ENCODE results near the gene WDR44.

Gene WDR44

GRCh38 chrX:118455013-118455412 lies 109.1 kb downstream of the WDR44 start:
- Histone ChIP-seq H3K9me2 (replicated peaks; ENCODE audit: insufficient read depth, low read length) (no peaks in the 10 kb centered on the region), H3K27me3 (replicated peaks; ENCODE audit: insufficient read depth, low read length) (no peaks in the 10 kb centered on the region), H3F3A (ENCODE audit: insufficient read depth, low read length) (no peaks in the 10 kb centered on the region), H3K9ac (ENCODE audit: low read length) (no peak overlapping the region), H3K4me2 (ENCODE audit: low read depth, low read length) (no peak overlapping the region), H3K27ac (ENCODE audit: low read length) (no peak overlapping the region), H3K4me3 (ENCODE audit: low read length) (no peak overlapping the region), H2AFZ (ENCODE audit: low read length) (no peak overlapping the region), H3K36me3 (replicated peaks; ENCODE audit: insufficient read depth, low read length) (no peaks in the 10 kb centered on the region), H3K4me1 (ENCODE audit: low read length) (no peaks in the 10 kb centered on the region), H3K79me2 (ENCODE audit: low read length) (no peaks in the 10 kb centered on the region), H3K9me3 (replicated peaks; ENCODE audit: insufficient read depth, low read length) (no peaks in the 10 kb centered on the region), H4K20me1 (ENCODE audit: insufficient read depth, low read length) (no peaks in the 10 kb centered on the region)
- no peak for DNase-seq
- TF ChIP-seq CTCF (IDR thresholded peaks at IDR 0.05; ENCODE audit: low read length) (no peak), EZH2 (optimal IDR thresholded peaks at IDR 0.05; ENCODE audit: low read depth, low read length) (no peak), EZH2phosphoT487 (IDR thresholded peaks at IDR 0.05; ENCODE audit: low read length) (no peak)

GRCh38 chrX:118459494-118459893 lies 113.6 kb downstream of the WDR44 start:
- no peaks in the 10 kb centered on the region for H3K9me3 ChIP-seq (replicated peaks; ENCODE audit: insufficient read depth, low read length)
- H2AFZ ChIP-seq (ENCODE audit: low read length): no peak overlapping the region
- no peaks in the 10 kb centered on the region for H3K9me2 ChIP-seq (replicated peaks; ENCODE audit: insufficient read depth, low read length)
- no peak overlapping the region for H3K9ac ChIP-seq (ENCODE audit: low read length)
- no peaks in the 10 kb centered on the region for H3K79me2 ChIP-seq (ENCODE audit: low read length)
- no peak overlapping the region for H3K4me3 ChIP-seq (ENCODE audit: low read length)
- no peaks in the 10 kb centered on the region for H3K36me3 ChIP-seq (replicated peaks; ENCODE audit: insufficient read depth, low read length)
- no peaks in the 10 kb centered on the region for H3K4me1 ChIP-seq (ENCODE audit: low read length)
- peak; percentile 46 for DNase-seq
- no peak overlapping the region for H3K4me2 ChIP-seq (ENCODE audit: low read depth, low read length)
- no peak for TF ChIP-seq EZH2phosphoT487 (IDR thresholded peaks at IDR 0.05; ENCODE audit: low read length)
- peak; percentile 50 for TF ChIP-seq CTCF (IDR thresholded peaks at IDR 0.05; ENCODE audit: low read length)
- no peak for TF ChIP-seq EZH2 (optimal IDR thresholded peaks at IDR 0.05; ENCODE audit: low read depth, low read length)
- H3K27me3 ChIP-seq (replicated peaks; ENCODE audit: insufficient read depth, low read length): no peaks in the 10 kb centered on the region
- no peaks in the 10 kb centered on the region for H4K20me1 ChIP-seq (ENCODE audit: insufficient read depth, low read length)
- no peaks in the 10 kb centered on the region for H3F3A ChIP-seq (ENCODE audit: insufficient read depth, low read length)
- no peak overlapping the region for H3K27ac ChIP-seq (ENCODE audit: low read length)

- no peak overlapping the region for H3K9ac ChIP-seq (ENCODE audit: low read length)
- H3K9me2 ChIP-seq (replicated peaks; ENCODE audit: insufficient read depth, low read length): no peaks in the 10 kb centered on the region
- no peaks in the 10 kb centered on the region for H3K36me3 ChIP-seq (replicated peaks; ENCODE audit: insufficient read depth, low read length)
- no peaks in the 10 kb centered on the region for H4K20me1 ChIP-seq (ENCODE audit: insufficient read depth, low read length)
- no peak overlapping the region for H3K4me3 ChIP-seq (ENCODE audit: low read length)
- H2AFZ ChIP-seq (ENCODE audit: low read length): no peak overlapping the region
- H3K79me2 ChIP-seq (ENCODE audit: low read length): no peaks in the 10 kb centered on the region
- no peak overlapping the region for H3K27ac ChIP-seq (ENCODE audit: low read length)
- no peaks in the 10 kb centered on the region for H3K27me3 ChIP-seq (replicated peaks; ENCODE audit: insufficient read depth, low read length)
- TF ChIP-seq CTCF (IDR thresholded peaks at IDR 0.05; ENCODE audit: low read length) (no peak), EZH2phosphoT487 (IDR thresholded peaks at IDR 0.05; ENCODE audit: low read length) (no peak), EZH2 (optimal IDR thresholded peaks at IDR 0.05; ENCODE audit: low read depth, low read length) (no peak)
- H3K4me2 ChIP-seq (ENCODE audit: low read depth, low read length): no peak overlapping the region
- H3K9me3 ChIP-seq (replicated peaks; ENCODE audit: insufficient read depth, low read length): no peaks in the 10 kb centered on the region
- DNase-seq: no peak
- no peaks in the 10 kb centered on the region for H3K4me1 ChIP-seq (ENCODE audit: low read length)
- no peaks in the 10 kb centered on the region for H3F3A ChIP-seq (ENCODE audit: insufficient read depth, low read length)
Measured at GRCh38 chrX:118464501-118464900, 118.6 kb downstream of the WDR44 start.
